Dendritic cell treated with granulocyte-macrophage colony-stimulating factor and Interleukin-4, amounts not matched to agents 40 ng/mL and 50 ng/mL, for 4 days (primary cell): ENCODE data around the gene MRTFB.

Source experiments
- H3K27ac Mint-ChIP-seq: one replicate; pipeline ENCODE4 v1.8.0; 2022; ENCODE audit warnings: mild to moderate bottlenecking, mixed read lengths
- H3K27me3 Mint-ChIP-seq: one replicate; pipeline ENCODE4 v1.8.0; 2022; ENCODE audit warnings: mild to moderate bottlenecking, mixed read lengths
- H3K36me3 Mint-ChIP-seq: one replicate; pipeline ENCODE4 v1.8.0; 2022; ENCODE audit warnings: low read depth, mixed read lengths
- H3K4me1 Mint-ChIP-seq: one replicate; pipeline ENCODE4 v1.8.0; 2022; ENCODE audit warnings: low read depth, mixed read lengths
- H3K4me3 Mint-ChIP-seq: one replicate; pipeline ENCODE4 v1.8.0; 2022; ENCODE audit warnings: mild to moderate bottlenecking, moderate library complexity, mixed read lengths
- H3K9me3 Mint-ChIP-seq: one replicate; pipeline ENCODE4 v1.8.0; 2022; ENCODE audit warnings: mixed read lengths
- intact Hi-C: fragments of 100-400 bp; cut with micrococcal nuclease; formaldehyde crosslinking; loops from one replicate; pipeline ENCODE4 v1.15.0; 2022

MRTFB gene

DNA sequence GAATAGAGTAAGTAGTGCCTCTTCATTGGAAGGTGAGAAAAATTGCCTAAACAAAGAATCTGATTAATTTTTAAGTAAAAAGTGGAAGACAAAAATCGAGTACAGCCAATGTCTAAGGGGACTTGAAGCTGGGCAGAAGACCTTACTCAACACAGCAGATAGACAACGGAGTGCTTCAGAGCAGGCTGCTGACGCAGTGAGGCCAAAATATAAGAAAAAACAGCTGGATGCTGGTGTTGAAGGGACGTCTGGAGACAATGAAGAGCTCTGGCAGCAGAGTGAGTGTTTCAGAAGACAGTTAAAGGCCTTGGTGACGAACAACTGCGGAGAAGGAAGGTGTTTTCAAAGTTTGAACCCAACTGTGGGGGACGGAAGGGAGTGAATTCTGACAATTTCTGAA lies 169.8 kb downstream of the MRTFB start:
- intact Hi-C loops = no loop called here
- Mint-ChIP-seq H3K4me1 (no peaks in the 10 kb centered on the region), H3K4me3 (no peak overlapping the region), H3K27me3 (no peaks in the 10 kb centered on the region), H3K9me3 (no peaks in the 10 kb centered on the region), H3K36me3 (peaks cover 19% of the 10 kb centered on the region), H3K27ac (no peak overlapping the region)

GRCh38 chr16:14241631-14242030 lies 170.5 kb downstream of the MRTFB start:
- Mint-ChIP-seq H3K36me3 (peaks cover 26% of the 10 kb centered on the region), H3K4me1 (no peaks in the 10 kb centered on the region), H3K9me3 (no peaks in the 10 kb centered on the region), H3K4me3 (no peak overlapping the region), H3K27me3 (no peaks in the 10 kb centered on the region), H3K27ac (no peak overlapping the region)
- intact Hi-C loops = no loop called here

DNA sequence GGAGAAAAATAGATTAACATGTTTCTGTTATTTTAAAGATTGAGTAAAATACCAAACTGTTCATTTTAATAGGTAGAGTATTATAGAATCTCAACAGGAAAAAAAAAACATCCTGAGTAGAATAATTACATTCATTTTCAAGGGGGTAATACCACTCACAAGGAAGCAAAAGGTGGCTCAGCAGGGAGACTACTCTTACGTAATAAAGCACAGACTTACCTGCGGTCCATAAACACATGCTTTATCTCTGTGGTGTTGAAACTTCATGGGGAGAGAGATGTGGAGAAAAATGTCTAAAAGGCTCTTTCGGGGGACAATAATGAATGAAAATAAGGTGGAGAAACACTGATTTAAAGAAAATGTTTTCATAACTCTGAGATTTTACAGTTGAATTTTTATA lies 171.7 kb downstream of the MRTFB start:
- no peaks in the 10 kb centered on the region for H3K27me3 Mint-ChIP-seq
- intact Hi-C loops = no loop called here
- no peak overlapping the region for H3K27ac Mint-ChIP-seq
- H3K36me3 Mint-ChIP-seq = peaks cover 36% of the 10 kb centered on the region
- no peak overlapping the region for H3K4me3 Mint-ChIP-seq
- no peaks in the 10 kb centered on the region for H3K9me3 Mint-ChIP-seq
- no peaks in the 10 kb centered on the region for H3K4me1 Mint-ChIP-seq

DNA sequence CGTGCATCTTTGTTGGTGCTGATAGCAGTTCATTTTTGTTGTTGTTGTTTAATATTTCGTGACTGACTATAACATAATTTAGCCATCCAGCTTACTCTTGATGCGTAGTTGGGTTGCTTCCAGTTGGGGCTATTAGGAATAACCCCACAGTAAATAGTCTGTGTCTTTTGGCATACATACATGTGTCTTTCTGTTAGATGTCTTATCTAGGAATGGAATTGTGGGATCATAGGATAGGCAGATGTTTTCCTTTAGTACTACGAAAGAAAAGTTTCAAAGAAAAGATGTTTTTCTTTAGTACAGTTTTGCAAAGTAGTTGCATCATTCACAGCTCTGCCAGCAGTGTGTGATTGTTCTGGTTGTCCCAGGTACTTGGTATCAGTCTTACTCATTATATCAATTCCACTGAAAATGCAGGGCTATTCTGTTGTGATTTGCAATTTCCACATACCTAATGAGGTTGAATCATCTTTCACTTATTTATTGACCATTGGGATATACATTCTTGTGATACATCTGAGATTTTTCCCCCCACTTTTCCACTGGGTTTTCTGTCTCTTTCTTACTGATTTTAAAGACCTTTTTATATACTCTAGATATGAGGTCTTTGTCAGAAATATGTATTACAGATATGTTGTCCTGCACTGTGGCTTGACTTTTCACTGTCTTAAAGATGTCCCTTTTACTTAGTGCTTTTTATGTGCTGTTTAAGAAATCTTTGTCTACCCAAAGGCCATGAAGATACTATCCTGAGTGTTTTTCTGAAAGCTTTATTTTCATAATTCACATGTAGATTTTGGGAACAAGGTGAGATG lies 173.3 kb downstream of the MRTFB start:
- Mint-ChIP-seq H3K36me3 (peaks cover 42% of the 10 kb centered on the region), H3K27me3 (no peaks in the 10 kb centered on the region), H3K27ac (no peak overlapping the region), H3K4me1 (no peaks in the 10 kb centered on the region), H3K9me3 (no peaks in the 10 kb centered on the region), H3K4me3 (no peak overlapping the region)
- intact Hi-C loops = no loop called here

DNA sequence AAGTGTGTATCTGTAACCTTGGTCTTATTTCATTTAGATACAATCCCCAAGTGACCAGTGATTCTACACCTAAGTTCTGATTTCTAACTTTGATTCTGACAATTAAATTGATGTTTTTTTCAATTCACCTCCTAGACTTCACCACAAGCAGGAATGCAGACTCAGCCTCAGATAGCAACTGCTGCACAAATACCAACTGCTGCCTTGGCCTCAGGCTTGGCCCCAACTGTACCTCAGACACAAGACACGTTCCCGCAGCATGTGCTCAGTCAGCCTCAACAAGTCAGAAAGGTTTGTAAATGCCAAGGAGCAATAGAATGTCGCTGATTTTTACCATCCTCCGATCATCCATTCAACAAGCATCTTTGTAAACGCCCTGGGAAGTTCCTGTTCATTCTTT lies 177.7 kb downstream of the MRTFB start:
- intact Hi-C loops = loop anchor here (1.0 to 2.0 kb wide), 2 partner anchors 281 to 324 kb away; no protein-coding TSS in a partner anchor
- Mint-ChIP-seq H3K4me3 (no peak overlapping the region), H3K9me3 (no peaks in the 10 kb centered on the region), H3K36me3 (peaks cover 64% of the 10 kb centered on the region), H3K4me1 (no peaks in the 10 kb centered on the region), H3K27ac (no peak overlapping the region), H3K27me3 (no peaks in the 10 kb centered on the region)

- intact Hi-C loops = loop anchor here (1.0 to 2.0 kb wide), 2 partner anchors 280 to 325 kb away; no protein-coding TSS in a partner anchor
- Mint-ChIP-seq H3K9me3 (no peaks in the 10 kb centered on the region), H3K4me1 (no peaks in the 10 kb centered on the region), H3K27ac (no peak overlapping the region), H3K36me3 (peaks cover 65% of the 10 kb centered on the region), H3K27me3 (no peaks in the 10 kb centered on the region), H3K4me3 (no peak overlapping the region)
Measured at GRCh38 chr16:14249291-14250032, 178.3 kb downstream of the MRTFB start.

- intact Hi-C loops = no loop called here
- H3K27me3 Mint-ChIP-seq = no peaks in the 10 kb centered on the region
- peaks cover 60% of the 10 kb centered on the region for H3K36me3 Mint-ChIP-seq
Measured at GRCh38 chr16:14251419-14251818, 180.3 kb downstream of the MRTFB start.

GRCh38 chr16:14252860-14253259 lies 181.7 kb downstream of the MRTFB start:
- Mint-ChIP-seq H3K4me1 (no peaks in the 10 kb centered on the region), H3K27me3 (no peaks in the 10 kb centered on the region), H3K27ac (no peak overlapping the region), H3K36me3 (peaks cover 49% of the 10 kb centered on the region), H3K4me3 (no peak overlapping the region), H3K9me3 (no peaks in the 10 kb centered on the region)
- intact Hi-C loops = no loop called here

More at GRCh38 chr16:14251419-14251818, 180.3 kb downstream of the MRTFB start:
- Mint-ChIP-seq H3K9me3 (no peaks in the 10 kb centered on the region), H3K27ac (no peak overlapping the region), H3K4me3 (no peak overlapping the region), H3K4me1 (no peaks in the 10 kb centered on the region)

DNA sequence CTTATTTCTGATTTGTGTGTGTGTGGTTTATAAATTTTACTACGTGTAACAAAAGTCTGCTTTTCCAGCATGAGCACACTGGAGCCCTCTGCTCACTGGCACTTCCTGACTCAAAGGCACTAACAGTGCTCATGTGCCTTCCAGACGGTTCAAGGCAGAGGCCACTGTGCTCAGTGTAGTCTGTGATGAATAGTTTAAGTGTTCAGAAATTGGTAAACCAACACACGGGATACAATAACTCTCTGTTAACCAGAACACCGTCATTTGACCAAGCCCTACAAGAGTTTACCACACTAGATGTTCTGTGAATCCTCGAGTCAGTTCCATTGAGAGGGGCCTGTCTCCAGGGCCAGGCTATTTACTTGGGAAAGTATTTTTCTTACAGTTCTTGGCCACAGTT lies 191.9 kb downstream of the MRTFB start:
- Mint-ChIP-seq H3K27ac (no peak overlapping the region), H3K36me3 (peaks cover 46% of the 10 kb centered on the region), H3K4me1 (no peaks in the 10 kb centered on the region), H3K27me3 (no peaks in the 10 kb centered on the region), H3K9me3 (no peaks in the 10 kb centered on the region), H3K4me3 (no peak overlapping the region)
- intact Hi-C loops = no loop called here

- no peaks in the 10 kb centered on the region for H3K9me3 Mint-ChIP-seq
- intact Hi-C loops = no loop called here
- H3K36me3 Mint-ChIP-seq = peaks cover 41% of the 10 kb centered on the region
- no peaks in the 10 kb centered on the region for H3K4me1 Mint-ChIP-seq
- no peak overlapping the region for H3K4me3 Mint-ChIP-seq
- no peak overlapping the region for H3K27ac Mint-ChIP-seq
- H3K27me3 Mint-ChIP-seq = no peaks in the 10 kb centered on the region
Measured at GRCh38 chr16:14263769-14264168, 192.7 kb downstream of the MRTFB start.

DNA sequence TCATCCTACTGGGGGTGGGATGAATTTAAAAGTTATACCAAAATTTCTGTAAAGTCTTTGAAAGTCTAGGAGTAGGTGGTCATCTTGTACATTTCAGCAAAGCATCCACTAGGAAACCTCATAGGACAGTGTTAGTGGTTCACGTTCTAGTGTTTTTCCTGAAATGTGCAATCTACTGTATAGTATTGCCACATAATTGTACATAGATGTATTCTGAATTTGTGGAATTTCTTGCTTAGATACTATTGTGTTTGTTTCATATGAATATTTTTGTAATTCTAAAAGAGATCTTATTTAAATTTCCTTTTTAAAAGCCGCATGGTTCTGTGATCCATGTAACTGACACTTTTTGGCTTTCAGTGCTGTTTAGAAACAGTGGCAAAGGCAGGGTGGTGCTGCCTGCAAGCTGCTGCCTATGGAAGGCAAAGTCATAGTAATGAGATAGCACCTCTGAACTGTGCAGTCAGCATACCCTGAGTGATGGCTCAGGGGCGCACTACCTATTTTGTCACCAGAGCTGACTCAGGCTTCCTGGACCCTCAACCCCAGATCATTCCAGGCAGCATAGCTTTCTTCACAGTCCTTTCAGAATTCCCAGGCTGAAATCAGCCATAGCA lies 193.3 kb downstream of the MRTFB start:
- no peak overlapping the region for H3K4me3 Mint-ChIP-seq
- H3K36me3 Mint-ChIP-seq = peaks cover 41% of the 10 kb centered on the region
- H3K27ac Mint-ChIP-seq = no peak overlapping the region
- H3K4me1 Mint-ChIP-seq = no peaks in the 10 kb centered on the region
- intact Hi-C loops = no loop called here
- H3K27me3 Mint-ChIP-seq = no peaks in the 10 kb centered on the region
- peaks cover 4% of the 10 kb centered on the region for H3K9me3 Mint-ChIP-seq

DNA sequence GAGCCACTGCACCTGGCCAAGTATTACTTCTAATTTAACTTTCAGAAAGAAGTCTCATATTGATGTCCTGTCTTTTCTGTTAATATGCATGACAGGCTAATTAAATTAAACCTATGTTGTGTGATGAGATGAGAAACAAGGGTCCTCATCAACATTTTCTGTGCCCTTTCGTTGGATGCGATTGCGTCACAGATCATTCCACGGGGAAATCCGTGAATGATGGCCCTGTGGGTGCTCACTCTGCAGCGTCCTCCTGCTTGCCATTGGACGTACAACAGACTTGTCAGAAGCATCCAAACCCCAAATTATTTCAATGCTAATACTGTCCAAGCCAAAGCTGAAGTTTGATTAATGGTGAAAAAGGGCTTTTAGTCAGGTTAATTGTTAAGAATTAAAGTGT lies 197.0 kb downstream of the MRTFB start:
- Mint-ChIP-seq H3K9me3 (peaks cover 18% of the 10 kb centered on the region), H3K36me3 (peaks cover 16% of the 10 kb centered on the region)

GRCh38 chr16:14275934-14276333 lies 204.8 kb downstream of the MRTFB start:
- H3K36me3 Mint-ChIP-seq = no peaks in the 10 kb centered on the region
- H3K4me1 Mint-ChIP-seq = peaks cover 7% of the 10 kb centered on the region
- H3K27me3 Mint-ChIP-seq = peaks cover 17% of the 10 kb centered on the region
- intact Hi-C loops = no loop called here
- H3K4me3 Mint-ChIP-seq = no peak overlapping the region
- H3K27ac Mint-ChIP-seq = no peak overlapping the region
- no peaks in the 10 kb centered on the region for H3K9me3 Mint-ChIP-seq

More for the DNA sequence above, 197.0 kb downstream of the MRTFB start:
- no peaks in the 10 kb centered on the region for H3K4me1 Mint-ChIP-seq
- intact Hi-C loops = no loop called here
- H3K4me3 Mint-ChIP-seq = no peak overlapping the region
- H3K27me3 Mint-ChIP-seq = peaks cover 2% of the 10 kb centered on the region
- H3K27ac Mint-ChIP-seq = no peak overlapping the region

- no peak overlapping the region for H3K27ac Mint-ChIP-seq
- no peaks in the 10 kb centered on the region for H3K36me3 Mint-ChIP-seq
- no peak overlapping the region for H3K4me3 Mint-ChIP-seq
- H3K9me3 Mint-ChIP-seq = no peaks in the 10 kb centered on the region
- peaks cover 16% of the 10 kb centered on the region for H3K27me3 Mint-ChIP-seq
- peaks cover 28% of the 10 kb centered on the region for H3K4me1 Mint-ChIP-seq
- intact Hi-C loops = no loop called here
Measured at GRCh38 chr16:14278749-14279148, 207.6 kb downstream of the MRTFB start.
